ENCODE results near the gene GLT8D1.

- TF ChIP-seq EZH2phosphoT487 (IDR thresholded peaks at IDR 0.05) = no peak
- no peak for TF ChIP-seq CTCF (IDR thresholded peaks at IDR 0.05)
- TF ChIP-seq EZH2 (IDR thresholded peaks at IDR 0.05) = no peak
Measured at GRCh38 chr3:52754373-52754772, 48.8 kb upstream of the GLT8D1 start.

Measured in neural progenitor cell (in vitro differentiated cells).